MV-4-11 (cell line): ENCODE data around the gene SELENON.
A peak's percentile ranks its signal among the peaks of the same experiment; 100 is the strongest.

Experiments used
- DNase-seq: peaks from one replicate; lab custom pipeline; 2025; lab: John Stamatoyannopoulos, UW

Gene SELENON

DNA sequence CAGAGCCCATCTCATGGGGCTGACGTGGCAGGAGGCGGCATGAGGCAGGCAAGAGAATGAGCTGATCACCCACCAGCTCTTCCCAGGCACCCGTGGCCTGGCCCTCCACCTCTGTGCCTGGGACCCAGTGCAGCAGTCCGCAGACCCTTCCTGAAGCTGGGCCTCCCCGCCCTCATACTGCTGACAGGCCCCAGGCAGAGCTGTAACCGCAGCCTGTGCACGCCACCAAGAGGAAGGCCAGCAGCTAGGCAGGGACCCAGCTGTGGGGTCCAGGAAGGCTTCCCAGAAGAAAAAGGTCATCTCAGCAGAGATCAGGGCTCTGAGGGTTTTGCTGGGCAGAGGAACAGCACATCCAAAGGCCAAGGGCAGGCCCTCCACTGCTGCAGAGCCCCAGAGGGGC lies 9.9 kb downstream of the SELENON start:
- DNase-seq: no peak

DNA sequence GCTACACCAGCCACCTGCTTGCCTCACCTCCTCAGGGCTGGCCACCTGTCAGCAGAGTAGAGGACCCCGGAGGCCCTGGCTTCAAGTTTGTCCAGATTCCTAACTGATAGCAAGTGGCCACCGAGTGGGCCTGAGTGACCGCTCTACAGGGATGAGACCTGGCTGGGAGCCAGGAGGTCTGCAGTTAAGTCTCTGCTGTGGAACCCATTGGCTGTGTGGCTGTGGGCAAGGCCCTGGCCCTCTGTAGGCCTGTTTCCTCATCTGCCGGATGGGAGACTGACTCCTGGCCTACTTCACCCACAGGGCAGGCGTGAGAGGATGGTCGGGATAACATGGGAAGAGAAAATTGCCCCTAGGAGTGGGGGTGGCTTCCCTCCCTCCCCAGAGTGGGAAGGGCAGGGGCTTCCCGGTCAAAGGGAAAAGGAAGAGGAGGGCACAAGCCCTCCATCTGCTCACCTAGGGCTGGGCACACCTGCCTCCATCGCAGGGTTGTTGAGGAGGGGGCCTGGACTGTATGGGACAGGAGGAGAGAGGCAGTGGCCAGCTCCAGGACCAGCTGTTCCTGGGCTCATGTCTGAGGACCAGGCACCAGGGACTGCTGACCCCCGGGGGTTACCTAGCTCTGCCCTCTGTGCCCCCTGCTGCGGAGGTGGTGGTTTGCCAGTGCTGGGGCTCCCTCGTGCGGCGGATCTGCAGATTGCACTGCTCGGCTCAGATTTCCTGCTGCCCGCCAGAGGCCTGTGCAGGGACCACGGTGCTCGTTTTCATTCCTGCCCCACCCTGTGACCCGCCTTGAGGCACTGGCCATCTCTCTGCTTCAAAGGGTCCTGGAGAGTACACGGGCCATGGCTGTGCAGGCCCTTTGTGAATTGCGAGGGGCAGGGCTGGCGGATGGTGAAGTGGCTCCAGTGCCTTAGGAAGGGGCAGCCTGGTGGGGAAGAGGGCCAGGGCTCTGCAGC lies 10.6 kb downstream of the SELENON start:
- DNase-seq: peak; percentile 24

- DNase-seq: no peak
Observed at GRCh38 chr1:25811384-25812082, 11.5 kb downstream of the SELENON start.

DNA sequence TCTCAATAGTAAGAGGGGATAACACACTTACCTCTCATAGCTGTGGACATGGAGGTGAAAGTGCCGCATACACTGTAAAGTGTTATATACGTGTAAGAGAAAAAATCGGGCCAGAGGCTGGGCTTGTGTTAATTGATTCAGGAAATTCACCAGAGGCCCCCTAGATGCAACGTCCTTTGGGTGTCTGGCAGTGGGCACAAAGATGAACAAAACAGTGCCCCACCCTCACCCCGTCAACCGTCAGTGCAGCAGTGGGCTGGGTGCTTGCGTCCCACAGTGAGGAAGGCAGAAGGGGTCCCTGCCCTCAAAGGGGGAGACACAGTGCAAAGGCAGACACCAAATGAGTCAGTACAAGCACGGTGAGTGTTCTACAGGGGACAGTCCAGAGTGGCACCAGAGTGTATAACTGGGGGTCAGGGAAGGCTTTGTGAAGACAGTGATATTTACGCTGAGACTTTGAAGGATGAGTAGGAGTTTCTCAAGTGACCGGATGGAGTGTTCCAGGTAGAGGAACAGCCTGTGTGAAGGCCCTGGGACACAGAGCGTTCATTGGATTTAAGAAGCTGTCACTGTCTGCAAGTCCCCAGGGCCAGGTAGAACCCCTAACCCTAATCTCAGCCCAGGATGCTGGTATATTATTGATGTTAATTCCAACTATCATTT lies 13.2 kb downstream of the SELENON start:
- DNase-seq: no peak

- DNase-seq: no peak
Observed at GRCh38 chr1:25813734-25814471, 13.9 kb downstream of the SELENON start.

DNA sequence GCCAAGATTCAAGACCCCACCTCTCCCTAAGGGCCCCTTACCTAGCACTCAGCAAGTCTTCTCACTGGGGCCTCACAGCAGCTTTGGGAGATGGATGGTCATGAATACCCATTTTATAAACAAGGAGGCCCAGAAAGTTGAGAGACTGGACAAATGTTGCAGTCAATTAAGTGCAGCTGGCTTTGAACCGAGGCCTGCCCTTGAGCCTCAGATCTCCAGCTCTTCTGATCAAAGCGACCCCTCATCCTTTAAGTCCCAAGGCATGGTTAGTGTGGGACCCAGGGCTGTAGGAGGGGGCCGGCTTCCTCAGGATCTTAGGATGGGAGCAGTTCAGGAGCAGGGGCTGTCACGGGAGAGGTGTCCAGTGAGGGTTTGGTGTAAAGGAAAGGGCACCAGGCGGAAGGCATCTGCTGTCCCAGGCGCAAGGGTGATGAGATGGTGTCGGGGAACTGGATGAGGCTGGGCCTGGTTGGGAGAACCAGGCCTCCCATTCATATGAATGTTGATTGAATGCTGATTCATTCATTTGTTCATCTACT lies 14.6 kb downstream of the SELENON start:
- DNase-seq: no peak

- DNase-seq: no peak
Observed at GRCh38 chr1:25815208-25816111, 15.5 kb downstream of the SELENON start.

DNA sequence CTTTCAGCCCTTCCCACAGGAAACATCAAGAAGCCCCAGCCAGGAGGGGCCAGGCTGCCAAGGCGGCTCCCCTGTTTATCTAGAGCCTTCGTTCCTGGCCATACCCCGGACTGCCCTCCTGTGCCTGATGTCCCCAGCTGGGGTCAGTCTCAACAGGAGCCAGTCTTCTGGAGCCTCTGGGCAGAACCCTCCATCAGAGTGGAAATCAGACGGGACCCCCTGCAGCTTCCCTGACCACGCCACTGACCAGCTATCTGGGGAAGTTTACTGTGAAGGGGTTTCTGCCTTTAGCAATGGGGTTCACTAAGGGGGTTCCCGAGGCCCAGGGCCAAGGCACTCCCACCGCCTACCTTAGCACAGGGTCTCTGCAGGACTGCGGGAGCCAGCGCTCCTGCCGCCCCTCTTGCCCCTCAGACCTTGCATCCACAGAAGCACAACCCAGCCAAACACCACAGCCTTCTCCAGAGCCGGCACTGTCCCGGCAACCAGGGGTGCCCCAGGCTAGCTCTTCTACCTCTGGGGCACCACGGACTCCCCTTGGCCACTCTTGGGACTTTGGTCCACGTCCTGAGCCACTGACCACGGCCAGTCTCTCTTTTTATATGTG lies 16.2 kb downstream of the SELENON start:
- DNase-seq: no peak

- no peak for DNase-seq
Observed at GRCh38 chr1:25817840-25818501, 18.0 kb downstream of the SELENON start.

GRCh38 chr1:25818569-25818968 lies 18.6 kb downstream of the SELENON start:
- no peak for DNase-seq

DNA sequence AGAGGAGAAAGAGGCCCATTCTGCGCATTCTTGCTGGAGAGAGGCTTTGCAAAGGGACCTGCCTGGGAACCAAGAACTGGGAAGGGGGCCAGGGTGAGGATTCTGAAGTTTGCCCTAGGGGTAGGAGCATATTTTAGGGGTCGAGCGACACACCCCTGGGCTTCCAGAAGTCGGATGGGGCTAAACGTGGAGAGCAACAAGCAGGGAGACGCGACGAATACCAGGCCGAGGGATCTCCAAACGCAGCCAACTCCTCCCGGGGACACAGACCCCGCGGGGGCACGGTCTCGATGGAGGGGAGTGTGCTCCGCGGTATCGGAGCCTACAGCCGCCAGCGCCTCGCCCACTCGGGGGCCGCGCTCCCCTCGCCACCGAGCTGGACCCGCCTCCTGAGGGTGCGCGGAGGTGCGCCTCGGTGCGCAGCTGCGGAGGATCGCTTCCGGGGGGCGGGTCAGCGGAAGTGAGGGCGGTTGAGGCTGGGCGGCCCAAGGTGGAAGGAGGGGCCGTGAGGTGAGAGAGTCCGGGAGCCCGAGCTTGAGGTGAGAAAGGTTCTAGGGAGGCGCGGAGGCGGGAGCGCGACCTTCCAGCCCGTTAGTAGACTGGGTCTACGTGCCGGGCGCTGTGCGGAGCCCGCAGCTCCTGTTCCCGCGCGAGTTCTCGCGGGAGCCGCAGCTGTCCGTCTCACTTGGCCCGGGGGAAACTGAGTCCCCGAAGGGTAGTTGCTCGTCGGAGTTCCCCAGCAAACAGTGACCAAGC lies 19.7 kb downstream of the SELENON start, which contains the start of gene MTFR1L:
Gene MTFR1L (plus strand): TSS at position 464 of the 756 bp plus-strand sequence. CDS start 3,151 bp downstream, outside the sequence.
- peak; percentile 57 for DNase-seq

- DNase-seq: peak; percentile 66
Observed at GRCh38 chr1:25820247-25821111, 20.5 kb downstream of the SELENON start.

DNA sequence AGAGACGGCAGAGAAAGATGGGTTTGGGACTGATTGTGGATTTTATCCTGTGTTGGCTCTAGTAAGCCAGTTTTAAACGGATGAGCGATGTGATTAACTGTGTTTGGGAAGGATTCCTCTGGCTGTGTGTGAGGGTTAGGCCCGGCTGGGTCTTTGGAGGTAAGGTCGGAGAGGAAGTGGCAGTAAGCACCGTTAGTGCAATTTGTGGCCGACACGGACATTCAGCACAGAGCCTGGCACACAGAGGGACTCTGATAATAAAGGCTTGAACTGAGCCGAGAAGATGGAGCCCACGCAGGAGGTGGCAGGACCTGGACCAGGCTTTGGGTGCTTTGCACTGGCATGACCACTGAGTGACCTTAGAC lies 21.1 kb downstream of the SELENON start:
- DNase-seq: no peak

DNA sequence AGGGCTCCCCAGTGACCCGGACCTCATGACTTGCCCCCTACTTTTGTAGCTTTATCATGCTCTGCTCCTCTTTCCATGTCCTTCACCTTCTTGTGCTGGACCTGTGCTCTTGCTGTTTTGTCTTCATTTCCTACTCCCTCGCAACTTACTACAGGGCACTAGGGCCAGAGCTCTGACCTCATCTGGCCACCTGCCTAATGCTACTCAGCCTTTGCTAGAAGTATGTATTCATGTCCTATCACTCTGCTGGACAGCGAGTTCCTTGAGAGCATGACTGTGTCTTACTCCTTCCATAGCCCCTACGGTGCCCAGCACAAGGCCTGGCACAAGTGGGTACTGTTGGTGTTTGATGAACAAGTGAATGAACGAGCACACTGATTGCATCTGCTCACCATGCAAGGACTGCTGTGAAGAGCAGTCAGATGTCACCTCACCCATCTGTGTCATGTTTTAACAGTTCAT lies 21.7 kb downstream of the SELENON start:
- no peak for DNase-seq

GRCh38 chr1:25825605-25826004 lies 25.6 kb downstream of the SELENON start:
- no peak for DNase-seq

DNA sequence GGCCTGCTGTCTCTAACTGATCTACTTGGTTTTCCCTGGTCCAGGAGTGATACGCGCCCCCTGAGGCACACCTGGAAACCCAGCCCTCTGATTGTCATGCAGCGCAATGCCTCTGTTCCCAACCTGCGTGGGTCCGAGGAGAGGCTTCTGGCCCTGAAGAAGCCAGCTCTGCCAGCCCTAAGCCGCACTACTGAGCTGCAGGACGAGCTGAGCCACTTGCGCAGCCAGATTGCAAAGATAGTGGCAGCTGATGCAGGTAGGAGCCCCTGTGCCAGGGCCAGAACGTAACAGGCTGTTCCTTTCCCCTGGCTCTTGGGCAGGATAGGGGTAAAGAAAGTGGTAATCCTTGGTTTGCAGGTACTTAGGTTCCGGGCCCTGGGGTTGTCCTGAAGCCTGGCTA lies 26.6 kb downstream of the SELENON start:
- no peak for DNase-seq

DNA sequence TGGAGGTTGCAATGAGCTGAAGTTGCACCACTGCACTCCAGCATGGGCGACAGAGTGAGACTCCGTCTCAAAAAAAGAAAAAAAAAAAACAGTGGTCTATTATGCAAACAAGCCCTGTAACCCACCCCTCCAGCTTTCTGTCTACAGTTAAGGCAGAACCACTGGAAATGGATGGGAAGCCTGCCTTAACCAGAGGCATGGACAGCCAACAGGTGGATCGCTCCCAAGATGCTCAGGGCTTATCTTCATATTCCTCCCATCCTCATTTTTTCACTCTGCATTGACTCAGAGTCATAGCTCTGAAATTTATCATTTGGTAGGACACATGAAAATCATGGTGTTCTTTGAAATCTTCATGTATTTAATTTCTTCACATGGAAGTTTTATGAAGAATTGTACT lies 28.5 kb downstream of the SELENON start:
- no peak for DNase-seq

- DNase-seq: no peak
Observed at GRCh38 chr1:25829046-25829445, 29.1 kb downstream of the SELENON start.
